Activated T-helper 1 cell treated with anti-CD3 and anti-CD28 coated beads, Interleukin-12 subunit alpha, Interleukin-12 subunit beta, Interleukin-2, Interleukin-4 antibody, amounts not matched to agents 30 ng/mL and 10 ng/mL and 1 ng/mL, durations not matched to agents 14 hours and 24 hours and 36 hours (primary cell): ENCODE data around the gene GPR137. TPM values are rescaled to one million over a fixed set of nuclear protein-coding genes. Genes with fewer than 3 reads are reported as not detected.
"Not testable (repeated sequence)": the region's sequence is repeated elsewhere in the genome, so short reads cannot be mapped to it uniquely, and the experiment has no call there.

ENCODE experiments used
- DNase-seq: peaks from one replicate; pipeline ENCODE4 v3.0.0; 2021; ENCODE audit warnings: low spot score
- H3K27ac Mint-ChIP-seq: one replicate; pipeline ENCODE4 v1.8.0; 2021; ENCODE audit warnings: mild to moderate bottlenecking, mixed read lengths
- H3K27me3 Mint-ChIP-seq: one replicate; pipeline ENCODE4 v1.8.0; 2022; ENCODE audit warnings: mild to moderate bottlenecking, moderate library complexity, mixed read lengths; ENCODE audit not compliant: insufficient read depth
- H3K36me3 Mint-ChIP-seq: one replicate; pipeline ENCODE4 v1.8.0; 2021; ENCODE audit warnings: low read depth, mixed read lengths
- H3K4me1 Mint-ChIP-seq: one replicate; pipeline ENCODE4 v1.8.0; 2021; ENCODE audit warnings: low read depth, mixed read lengths
- H3K4me3 Mint-ChIP-seq: one replicate; pipeline ENCODE4 v1.8.0; 2021; ENCODE audit warnings: mild to moderate bottlenecking, moderate library complexity, mixed read lengths
- H3K9me3 Mint-ChIP-seq: one replicate; pipeline ENCODE4 v1.8.0; 2021; ENCODE audit warnings: mixed read lengths
- intact Hi-C: fragments of 100-400 bp; cut with micrococcal nuclease; formaldehyde crosslinking; loops from one replicate; pipeline ENCODE4 v1.15.1; 2024
- total RNA-seq: library from RNA; stranded (reverse); gene quantifications from 2 replicates; pipeline ENCODE4 v1.2.3, GENCODE V29; 2022

Gene GPR137
- total RNA-seq, 1 donor from 2014 or later = 35.3 TPM

- intact Hi-C loops = loop anchor here (5.0 kb wide), 1 partner anchor 1653 kb away; the partner anchor contains the start of gene TUT1
- peaks cover 1% of the 10 kb centered on the region for H3K27me3 Mint-ChIP-seq
- H3K36me3 Mint-ChIP-seq = peaks cover 8% of the 10 kb centered on the region
- peaks cover 33% of the 10 kb centered on the region for H3K4me1 Mint-ChIP-seq
- DNase-seq = no peak
- H3K27ac Mint-ChIP-seq = peak overlapping the region; percentile 67
- H3K9me3 Mint-ChIP-seq = no peaks in the 10 kb centered on the region
- peak overlapping the region; percentile 94 for H3K4me3 Mint-ChIP-seq
Measured at GRCh38 chr11:64244966-64245365, 40.7 kb upstream of the GPR137 start.

- Mint-ChIP-seq H3K9me3 (no peaks in the 10 kb centered on the region), H3K27me3 (peaks cover 1% of the 10 kb centered on the region), H3K27ac (peak overlapping the region; percentile 94), H3K36me3 (peaks cover 5% of the 10 kb centered on the region), H3K4me1 (peaks cover 31% of the 10 kb centered on the region), H3K4me3 (peak overlapping the region; percentile 94)
- intact Hi-C loops = no loop called here
- no peak for DNase-seq
Measured at GRCh38 chr11:64245401-64245796, 40.2 kb upstream of the GPR137 start.

- Mint-ChIP-seq H3K9me3 (no peaks in the 10 kb centered on the region), H3K36me3 (peaks cover 5% of the 10 kb centered on the region), H3K4me3 (peak overlapping the region; percentile 94), H3K27ac (peak overlapping the region; percentile 94), H3K4me1 (peaks cover 29% of the 10 kb centered on the region), H3K27me3 (peaks cover 1% of the 10 kb centered on the region)
- DNase-seq = peak; percentile 35
- intact Hi-C loops = loop anchor here (1.0 kb wide), 4 partner anchors 16 to 59 kb away; partner anchors contain the start of genes DNAJC4 and ESRRA
Measured at GRCh38 chr11:64245797-64246620, 39.6 kb upstream of the GPR137 start.

- H3K9me3 Mint-ChIP-seq, H3K36me3 Mint-ChIP-seq, DNase-seq, H3K27ac Mint-ChIP-seq, H3K27me3 Mint-ChIP-seq: not testable (repeated sequence)
- Mint-ChIP-seq H3K4me3 (peak overlapping the region; percentile 86), H3K4me1 (peaks cover 29% of the 10 kb centered on the region)
- intact Hi-C loops = loop anchor here (1.0 kb wide), 4 partner anchors 16 to 59 kb away; partner anchors contain the start of genes DNAJC4 and ESRRA
Measured at GRCh38 chr11:64246621-64246870, 39.1 kb upstream of the GPR137 start.

- peak within 1 kb of the TSS; percentile 94 for H3K27ac Mint-ChIP-seq
- peak; percentile 79 for DNase-seq
- H3K36me3 Mint-ChIP-seq = peaks cover 4% of the 10 kb centered on the region
- peak within 1 kb of the TSS; percentile 94 for H3K4me3 Mint-ChIP-seq
- intact Hi-C loops = loop anchor here (1.0 kb wide), 4 partner anchors 17 to 58 kb away; partner anchors contain the start of genes DNAJC4 and ESRRA
- peaks cover 1% of the 10 kb centered on the region for H3K27me3 Mint-ChIP-seq
- H3K9me3 Mint-ChIP-seq = no peaks in the 10 kb centered on the region
- H3K4me1 Mint-ChIP-seq = peaks cover 29% of the 10 kb centered on the region
Measured at GRCh38 chr11:64246871-64247728, 38.5 kb upstream of the GPR137 start, which contains the start of gene PPP1R14B. Gene PPP1R14B, minus strand, starts transcription at chr11:64246943. Its CDS starts 270 bp downstream, at chr11:64246673.

- H3K27ac Mint-ChIP-seq = peak overlapping the region; percentile 44
- no peak for DNase-seq
- no peaks in the 10 kb centered on the region for H3K9me3 Mint-ChIP-seq
- intact Hi-C loops = no loop called here
- peaks cover 21% of the 10 kb centered on the region for H3K4me1 Mint-ChIP-seq
- peaks cover 2% of the 10 kb centered on the region for H3K36me3 Mint-ChIP-seq
- H3K27me3 Mint-ChIP-seq = peaks cover 1% of the 10 kb centered on the region
- H3K4me3 Mint-ChIP-seq = peak overlapping the region; percentile 77
Measured at GRCh38 chr11:64247729-64248531, 37.7 kb upstream of the GPR137 start.

GRCh38 chr11:64248578-64248977, 37.1 kb upstream of the GPR137 start:
- intact Hi-C loops = no loop called here
- H3K4me3 Mint-ChIP-seq = peak overlapping the region; percentile 77
- no peaks in the 10 kb centered on the region for H3K36me3 Mint-ChIP-seq
- H3K27ac Mint-ChIP-seq = no peak overlapping the region
- DNase-seq = no peak
- no peaks in the 10 kb centered on the region for H3K9me3 Mint-ChIP-seq
- H3K27me3 Mint-ChIP-seq = peaks cover 1% of the 10 kb centered on the region
- H3K4me1 Mint-ChIP-seq = peaks cover 14% of the 10 kb centered on the region

- intact Hi-C loops = no loop called here
- Mint-ChIP-seq H3K4me3 (no peak overlapping the region), H3K27me3 (peaks cover 1% of the 10 kb centered on the region), H3K27ac (no peak overlapping the region), H3K9me3 (no peaks in the 10 kb centered on the region), H3K36me3 (no peaks in the 10 kb centered on the region), H3K4me1 (peaks cover 12% of the 10 kb centered on the region)
- no peak for DNase-seq
Measured at GRCh38 chr11:64249038-64249437, 36.6 kb upstream of the GPR137 start.

- no peak for DNase-seq
- Mint-ChIP-seq H3K4me3 (peak overlapping the region; percentile 59), H3K4me1 (peaks cover 12% of the 10 kb centered on the region), H3K36me3 (no peaks in the 10 kb centered on the region), H3K27me3 (peaks cover 1% of the 10 kb centered on the region), H3K9me3 (no peaks in the 10 kb centered on the region), H3K27ac (no peak overlapping the region)
- intact Hi-C loops = loop anchor here (5.0 kb wide), 1 partner anchor 108 kb away; the partner anchor contains the start of gene RPS6KA4
Measured at GRCh38 chr11:64249563-64250414, 35.9 kb upstream of the GPR137 start.

- H3K9me3 Mint-ChIP-seq = no peaks in the 10 kb centered on the region
- no peak for DNase-seq
- peaks cover 1% of the 10 kb centered on the region for H3K27me3 Mint-ChIP-seq
- no peaks in the 10 kb centered on the region for H3K36me3 Mint-ChIP-seq
- H3K4me1 Mint-ChIP-seq = peaks cover 12% of the 10 kb centered on the region
- H3K4me3 Mint-ChIP-seq = peak overlapping the region; percentile 81
- no peak overlapping the region for H3K27ac Mint-ChIP-seq
- intact Hi-C loops = loop anchor here (1.0 to 5.0 kb wide), 5 partner anchors 9 to 107 kb away; partner anchors contain the start of genes ESRRA, FKBP2, NUDT22 and RPS6KA4
Measured at GRCh38 chr11:64250415-64251015, 35.1 kb upstream of the GPR137 start.

GRCh38 chr11:64251016-64251752, 34.5 kb upstream of the GPR137 start, which contains the start of gene PLCB3:
Gene PLCB3, plus strand, starts transcription at chr11:64251530. Its CDS starts 120 bp downstream, at chr11:64251650.
- H3K4me3 Mint-ChIP-seq = peak within 1 kb of the TSS; percentile 87
- peaks cover 12% of the 10 kb centered on the region for H3K4me1 Mint-ChIP-seq
- H3K36me3 Mint-ChIP-seq = no peaks in the 10 kb centered on the region
- peak; percentile 62 for DNase-seq
- peak within 1 kb of the TSS; percentile 66 for H3K27ac Mint-ChIP-seq
- no peaks in the 10 kb centered on the region for H3K9me3 Mint-ChIP-seq
- H3K27me3 Mint-ChIP-seq = peaks cover 1% of the 10 kb centered on the region
- intact Hi-C loops = loop anchor here (1.0 to 5.0 kb wide), 5 partner anchors 10 to 106 kb away; partner anchors contain the start of genes ESRRA, FKBP2, NUDT22 and RPS6KA4
